Liver (tissue), 9 donors: ENCODE measurements around the gene MGRN1. TPM values are rescaled to one million over a fixed set of nuclear protein-coding genes. Genes with fewer than 3 reads are reported as not detected.
A peak's percentile ranks its signal among the peaks of the same experiment; 100 is the strongest.

Experiments
- DNase-seq: peaks from one replicate; pipeline ENCODE4 v3.0.0-alpha.2; 2017; ENCODE audit warnings: low spot score
- H3K27ac ChIP-seq, 2 donors: one replicate each; pipeline ENCODE4 v1.7.0; 2013; ENCODE audit warnings: inconsistent platforms in 2 of 2, low read length in 2 of 2, control low read depth in 1 of 2, low read depth in 1 of 2, mild to moderate bottlenecking in 1 of 2
- H3K27me3 ChIP-seq, 4 donors: one replicate each; pipeline versions ENCODE4 v1.6.1 to v1.7.0; 2013; ENCODE audit warnings: low read length in 3 of 4, inconsistent platforms in 1 of 4, mild to moderate bottlenecking in 1 of 4, moderate library complexity in 1 of 4; ENCODE audit not compliant: control insufficient read depth in 4 of 4, insufficient read depth in 4 of 4
- H3K36me3 ChIP-seq, 4 donors: one replicate each; pipeline versions ENCODE4 v1.6.1 to v1.7.0; 2013; ENCODE audit warnings: low read length in 3 of 4, mild to moderate bottlenecking in 3 of 4, low read depth in 1 of 4, moderate library complexity in 1 of 4; ENCODE audit not compliant: control insufficient read depth in 4 of 4, insufficient read depth in 3 of 4
- H3K4me1 ChIP-seq, 4 donors: one replicate each; pipeline versions ENCODE4 v1.6.1 to v1.7.0; 2013; ENCODE audit warnings: low read length in 3 of 4, mild to moderate bottlenecking in 3 of 4, moderate library complexity in 1 of 4; ENCODE audit not compliant: control insufficient read depth in 4 of 4, insufficient read depth in 4 of 4
- H3K4me3 ChIP-seq, 3 donors: one replicate each; pipeline versions ENCODE4 v1.6.1 to v1.7.0; 2013; ENCODE audit warnings: low read length in 3 of 3, control low read depth in 1 of 3, low read depth in 1 of 3, mild to moderate bottlenecking in 1 of 3
- H3K9ac ChIP-seq, 2 donors: one replicate each; pipeline ENCODE4 v1.7.0; 2013; ENCODE audit warnings: low read length in 2 of 2, mild to moderate bottlenecking in 2 of 2, moderate library complexity in 2 of 2, control low read depth in 1 of 2, low read depth in 1 of 2
- H3K9me3 ChIP-seq, 4 donors: one replicate each; pipeline versions ENCODE4 v1.6.1 to v1.7.0; 2013; ENCODE audit warnings: low read length in 3 of 4; ENCODE audit not compliant: control insufficient read depth in 4 of 4
- EGR1 ChIP-seq, 2 donors: IDR thresholded peaks; 2 replicates each; pipeline ENCODE4 v1.6.1; 2016 to 2018; ENCODE audit warnings: antibody characterized with exemption in 2 of 2, low read depth in 2 of 2
- FOXA1 ChIP-seq: IDR thresholded peaks from 2 replicates; pipeline ENCODE4 v1.6.1; 2016; ENCODE audit warnings: antibody characterized with exemption
- FOXA2 ChIP-seq: IDR thresholded peaks from 2 replicates; pipeline ENCODE4 v1.6.1; 2016; ENCODE audit warnings: antibody characterized with exemption
- GABPA ChIP-seq, 2 donors: IDR thresholded peaks in 1 of 2; conservative IDR thresholded peaks in 1 of 2; 2 replicates each; pipeline ENCODE4 v1.6.1; 2016; ENCODE audit warnings: antibody characterized with exemption in 2 of 2, mild to moderate bottlenecking in 1 of 2, moderate library complexity in 1 of 2
- HNF4G ChIP-seq: IDR thresholded peaks from 2 replicates; pipeline ENCODE4 v1.6.1; 2016; ENCODE audit warnings: antibody characterized with exemption
- JUND ChIP-seq, 2 donors: IDR thresholded peaks; 2 replicates each; pipeline ENCODE4 v1.6.1; 2016; ENCODE audit warnings: antibody characterized with exemption in 2 of 2
- NR2F2 ChIP-seq: IDR thresholded peaks from 2 replicates; pipeline ENCODE4 v1.6.1; 2016; ENCODE audit warnings: antibody characterized with exemption
- RAD21 ChIP-seq, 2 donors: IDR thresholded peaks; 2 replicates each; pipeline ENCODE4 v1.6.1; 2016; ENCODE audit warnings: antibody characterized with exemption in 2 of 2, mild to moderate bottlenecking in 2 of 2
- RXRA ChIP-seq, 2 donors: IDR thresholded peaks; 2 replicates each; pipeline ENCODE4 v1.6.1; 2017 to 2018; ENCODE audit warnings: antibody characterized with exemption in 2 of 2, mild to moderate bottlenecking in 1 of 2
- SP1 ChIP-seq: IDR thresholded peaks from 2 replicates; pipeline ENCODE4 v1.6.1; 2018; ENCODE audit warnings: antibody characterized with exemption, mild to moderate bottlenecking
- TAF1 ChIP-seq: conservative IDR thresholded peaks from 2 replicates; pipeline ENCODE4 v1.6.1; 2016; ENCODE audit warnings: antibody characterized with exemption, mild to moderate bottlenecking
- YY1 ChIP-seq: IDR thresholded peaks from 2 replicates; pipeline ENCODE4 v1.6.1; 2016; ENCODE audit warnings: antibody characterized with exemption, mild to moderate bottlenecking
- WGBS: extraction: QIAGEN DNeasy Blood & Tissue Kit; methylation state at CpG from one replicate; pipeline ENCODE4 v1.1.7; 2013; 5-methylcytosine and 5-hydroxymethylcytosine counted together
- polyA plus RNA-seq, 2 donors: library from polyadenylated mRNA; stranded (reverse) in 1 of 2; unstranded in 1 of 2; fragments of 200-250 nt in 1 of 2; fragments of >200 nt in 1 of 2; fragmentation: Nextera tagmentation in 1 of 2; extraction: Ambion mirVana in 1 of 2; gene quantifications; one replicate each; pipeline versions ENCODE4 v1.2.1 to v1.2.3, GENCODE V29; 2013 to 2015
- total RNA-seq, 2 donors: library from RNA; depleted of rRNA; stranded (reverse); fragments of >200 nt; gene quantifications; one replicate each; pipeline ENCODE4 v1.2.3, GENCODE V29; 2014
- TF ChIP-seq, protein P1 (sequence below): IDR thresholded peaks from 2 replicates; pipeline ENCODE4 v1.6.1; 2016; ENCODE audit warnings: antibody characterized with exemption
- TF ChIP-seq, protein P2 (sequence below): IDR thresholded peaks from 2 replicates; pipeline ENCODE4 v1.6.1; 2016; ENCODE audit warnings: antibody characterized with exemption, mild to moderate bottlenecking
- TF ChIP-seq, protein P3 (sequence below): IDR thresholded peaks from 2 replicates; pipeline ENCODE4 v1.6.1; 2016; ENCODE audit warnings: antibody characterized with exemption
- TF ChIP-seq, protein P4 (sequence below): IDR thresholded peaks from 2 replicates; pipeline ENCODE4 v1.6.1; 2016; ENCODE audit warnings: antibody characterized with exemption
- donor health status: healthy.
- donor health status: healthy.
- donor health status: healthy.
- donor health status: healthy.
- donor health status: healthy.

Gene MGRN1
- total and polyA plus RNA-seq, 4 donors, result 15.9 to 35.7 (median 25.9) TPM

GRCh38 chr16:4677994-4678393 is 53.4 kb downstream of the MGRN1 start:
- no peak overlapping the region for H3K4me3 ChIP-seq
- H3K9me3 ChIP-seq, result no peaks in the 10 kb centered on the region
- H3K27me3 ChIP-seq, result no peaks in the 10 kb centered on the region
- 95% methylated on average over 9 of the region's 9 CpGs for WGBS
- TF ChIP-seq NR2F2, result no peak
- TF ChIP-seq SP1, result no peak
- TF ChIP-seq, protein P1, sequence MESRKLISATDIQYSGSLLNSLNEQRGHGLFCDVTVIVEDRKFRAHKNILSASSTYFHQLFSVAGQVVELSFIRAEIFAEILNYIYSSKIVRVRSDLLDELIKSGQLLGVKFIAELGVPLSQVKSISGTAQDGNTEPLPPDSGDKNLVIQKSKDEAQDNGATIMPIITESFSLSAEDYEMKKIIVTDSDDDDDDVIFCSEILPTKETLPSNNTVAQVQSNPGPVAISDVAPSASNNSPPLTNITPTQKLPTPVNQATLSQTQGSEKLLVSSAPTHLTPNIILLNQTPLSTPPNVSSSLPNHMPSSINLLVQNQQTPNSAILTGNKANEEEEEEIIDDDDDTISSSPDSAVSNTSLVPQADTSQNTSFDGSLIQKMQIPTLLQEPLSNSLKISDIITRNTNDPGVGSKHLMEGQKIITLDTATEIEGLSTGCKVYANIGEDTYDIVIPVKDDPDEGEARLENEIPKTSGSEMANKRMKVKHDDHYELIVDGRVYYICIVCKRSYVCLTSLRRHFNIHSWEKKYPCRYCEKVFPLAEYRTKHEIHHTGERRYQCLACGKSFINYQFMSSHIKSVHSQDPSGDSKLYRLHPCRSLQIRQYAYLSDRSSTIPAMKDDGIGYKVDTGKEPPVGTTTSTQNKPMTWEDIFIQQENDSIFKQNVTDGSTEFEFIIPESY, result no peak
- no peak for TF ChIP-seq TAF1
- TF ChIP-seq EGR1 (IDR thresholded peaks at IDR 0.05; ENCODE audit: low read depth in 2 of 2), result no peak
- H3K36me3 ChIP-seq, result peaks cover 3 to 11% (median 7%) of the 10 kb centered on the region in 4 donors
- H3K4me1 ChIP-seq, result peaks cover 12 to 78% (median 63%) of the 10 kb centered on the region in 4 donors
- peak overlapping the region; percentile 91 to 98 for H3K27ac ChIP-seq
- no peak overlapping the region for H3K9ac ChIP-seq
- DNase-seq, result no peak

GRCh38 chr16:4678596-4678995 is 54.0 kb downstream of the MGRN1 start:
- H3K36me3 ChIP-seq, result peaks cover 2 to 8% (median 5%) of the 10 kb centered on the region in 4 donors
- no peaks in the 10 kb centered on the region for H3K27me3 ChIP-seq
- peaks cover 15 to 84% (median 69%) of the 10 kb centered on the region in 4 donors for H3K4me1 ChIP-seq
- no peak overlapping the region for H3K4me3 ChIP-seq
- H3K27ac ChIP-seq, result peak overlapping the region; percentile 91 to 98
- DNase-seq, result no peak
- 76% methylated on average over 6 of the region's 6 CpGs for WGBS
- peak overlapping the region in 1 of 2 donors; percentile 39 for H3K9ac ChIP-seq
- H3K9me3 ChIP-seq, result no peaks in the 10 kb centered on the region
- no peak for TF ChIP-seq RXRA (IDR thresholded peaks at IDR 0.05)
- TF ChIP-seq FOXA1, result no peak
- TF ChIP-seq, protein P2, sequence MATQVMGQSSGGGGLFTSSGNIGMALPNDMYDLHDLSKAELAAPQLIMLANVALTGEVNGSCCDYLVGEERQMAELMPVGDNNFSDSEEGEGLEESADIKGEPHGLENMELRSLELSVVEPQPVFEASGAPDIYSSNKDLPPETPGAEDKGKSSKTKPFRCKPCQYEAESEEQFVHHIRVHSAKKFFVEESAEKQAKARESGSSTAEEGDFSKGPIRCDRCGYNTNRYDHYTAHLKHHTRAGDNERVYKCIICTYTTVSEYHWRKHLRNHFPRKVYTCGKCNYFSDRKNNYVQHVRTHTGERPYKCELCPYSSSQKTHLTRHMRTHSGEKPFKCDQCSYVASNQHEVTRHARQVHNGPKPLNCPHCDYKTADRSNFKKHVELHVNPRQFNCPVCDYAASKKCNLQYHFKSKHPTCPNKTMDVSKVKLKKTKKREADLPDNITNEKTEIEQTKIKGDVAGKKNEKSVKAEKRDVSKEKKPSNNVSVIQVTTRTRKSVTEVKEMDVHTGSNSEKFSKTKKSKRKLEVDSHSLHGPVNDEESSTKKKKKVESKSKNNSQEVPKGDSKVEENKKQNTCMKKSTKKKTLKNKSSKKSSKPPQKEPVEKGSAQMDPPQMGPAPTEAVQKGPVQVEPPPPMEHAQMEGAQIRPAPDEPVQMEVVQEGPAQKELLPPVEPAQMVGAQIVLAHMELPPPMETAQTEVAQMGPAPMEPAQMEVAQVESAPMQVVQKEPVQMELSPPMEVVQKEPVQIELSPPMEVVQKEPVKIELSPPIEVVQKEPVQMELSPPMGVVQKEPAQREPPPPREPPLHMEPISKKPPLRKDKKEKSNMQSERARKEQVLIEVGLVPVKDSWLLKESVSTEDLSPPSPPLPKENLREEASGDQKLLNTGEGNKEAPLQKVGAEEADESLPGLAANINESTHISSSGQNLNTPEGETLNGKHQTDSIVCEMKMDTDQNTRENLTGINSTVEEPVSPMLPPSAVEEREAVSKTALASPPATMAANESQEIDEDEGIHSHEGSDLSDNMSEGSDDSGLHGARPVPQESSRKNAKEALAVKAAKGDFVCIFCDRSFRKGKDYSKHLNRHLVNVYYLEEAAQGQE, result no peak
- no peak for TF ChIP-seq GABPA (IDR thresholded peaks at IDR 0.05 in 1 of 2, conservative IDR thresholded peaks at IDR 0.05 in 1 of 2)
- no peak for TF ChIP-seq YY1
- no peak for TF ChIP-seq FOXA2
- TF ChIP-seq, protein P3, sequence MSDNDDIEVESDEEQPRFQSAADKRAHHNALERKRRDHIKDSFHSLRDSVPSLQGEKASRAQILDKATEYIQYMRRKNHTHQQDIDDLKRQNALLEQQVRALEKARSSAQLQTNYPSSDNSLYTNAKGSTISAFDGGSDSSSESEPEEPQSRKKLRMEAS, result no peak

DNA sequence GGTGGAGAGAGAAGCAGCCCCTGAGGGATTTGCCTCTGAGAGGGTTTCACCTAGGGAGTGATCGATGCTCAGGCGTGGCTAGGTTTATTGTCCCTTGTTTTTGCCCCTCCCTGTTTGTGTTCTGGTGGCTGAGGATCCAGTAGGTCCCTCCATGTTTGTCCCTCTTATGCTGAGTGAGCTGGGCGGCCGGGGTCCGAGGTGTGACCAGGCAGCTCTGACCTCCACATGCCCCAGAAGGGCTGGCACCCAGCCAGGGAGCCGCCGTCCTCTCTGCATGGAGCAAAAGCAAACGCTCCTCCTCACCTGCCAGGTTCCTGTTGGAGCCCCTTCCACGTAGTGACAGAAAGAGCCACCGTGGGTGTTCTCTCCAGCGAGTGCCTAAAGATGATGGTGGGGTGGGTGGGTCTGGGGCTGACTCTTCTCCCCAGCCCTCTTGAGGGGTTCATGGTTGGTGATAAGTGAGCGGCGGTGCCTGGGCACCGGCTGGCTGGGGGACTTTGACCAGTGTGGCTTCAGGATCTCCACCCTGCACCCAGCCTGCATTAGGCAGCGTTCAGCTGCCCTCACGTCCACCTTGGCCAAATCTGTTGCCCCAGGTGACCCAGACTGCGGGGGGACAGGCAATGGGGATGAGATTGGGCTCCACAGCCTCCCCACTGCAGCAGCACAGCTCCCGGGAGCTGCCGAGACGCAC is 54.7 kb downstream of the MGRN1 start:
- H3K9ac ChIP-seq, result peak overlapping the region; percentile 1 to 59
- peak; percentile 60 for DNase-seq
- no peaks in the 10 kb centered on the region for H3K27me3 ChIP-seq
- WGBS, result 31% methylated on average over 20 of the region's 20 CpGs
- H3K36me3 ChIP-seq, result peaks cover 0 to 8% (median 3%) of the 10 kb centered on the region in 4 donors
- H3K4me1 ChIP-seq, result peaks cover 20 to 90% (median 74%) of the 10 kb centered on the region in 4 donors
- H3K27ac ChIP-seq, result peak overlapping the region; percentile 91 to 98
- H3K4me3 ChIP-seq, result peak overlapping the region; percentile 21 to 35 (median 24)
- H3K9me3 ChIP-seq, result no peaks in the 10 kb centered on the region
- TF ChIP-seq YY1, result peak; percentile 85
- TF ChIP-seq RXRA (IDR thresholded peaks at IDR 0.05), result peak; percentile 71 to 83
- TF ChIP-seq, protein P4, sequence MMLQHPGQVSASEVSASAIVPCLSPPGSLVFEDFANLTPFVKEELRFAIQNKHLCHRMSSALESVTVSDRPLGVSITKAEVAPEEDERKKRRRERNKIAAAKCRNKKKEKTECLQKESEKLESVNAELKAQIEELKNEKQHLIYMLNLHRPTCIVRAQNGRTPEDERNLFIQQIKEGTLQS, result no peak
- TF ChIP-seq SP1, result peak; percentile 86
- TF ChIP-seq RAD21 (IDR thresholded peaks at IDR 0.05), result peak in 1 of 2 donors; percentile 3
- no peak for TF ChIP-seq JUND (IDR thresholded peaks at IDR 0.05)
- TF ChIP-seq, protein P3, result no peak
- TF ChIP-seq TAF1, result no peak
- TF ChIP-seq NR2F2, result no peak
- no peak for TF ChIP-seq FOXA1
- peak; percentile 71 for TF ChIP-seq HNF4G
- TF ChIP-seq, protein P2, result peak; percentile 40
- no peak for TF ChIP-seq EGR1 (IDR thresholded peaks at IDR 0.05; ENCODE audit: low read depth in 2 of 2)
